Activated CD4-positive, alpha-beta memory T cell treated with anti-CD3 and anti-CD28 coated beads, Interleukin-2, amount 10 ng/mL, durations not matched to agents 7 days and 5 days (primary cell): Measurements from ENCODE around the gene FKBP4. TPM values are rescaled to one million over a fixed set of nuclear protein-coding genes. Genes with fewer than 3 reads are reported as not detected.

Experiments used
- CTCF ChIA-PET: fragments of 350-600 bp; sonication (Branson Sonifier 250); formaldehyde crosslinking; loops from one replicate; lab custom pipeline; 2021; ENCODE audit warnings: antibody characterized with exemption, inconsistent platforms; lab: Charles Lee
- POLR2A ChIA-PET: fragments of 350-600 bp; sonication (Branson Sonifier 250); formaldehyde crosslinking; loops from one replicate; lab custom pipeline; 2021; ENCODE audit warnings: antibody characterized with exemption; lab: Charles Lee
- DNase-seq: peaks from one replicate; pipeline ENCODE4 v3.0.0-alpha.2; 2020
- H3K27ac Mint-ChIP-seq: one replicate; pipeline ENCODE4 v1.8.0; 2021; ENCODE audit warnings: mild to moderate bottlenecking, mixed read lengths
- H3K27me3 Mint-ChIP-seq: one replicate; pipeline ENCODE4 v1.8.0; 2021; ENCODE audit warnings: mixed read lengths
- H3K36me3 Mint-ChIP-seq: one replicate; pipeline ENCODE4 v1.8.0; 2021; ENCODE audit warnings: low read depth, mixed read lengths
- H3K4me1 Mint-ChIP-seq: one replicate; pipeline ENCODE4 v1.8.0; 2021; ENCODE audit warnings: mixed read lengths
- H3K4me3 Mint-ChIP-seq: one replicate; pipeline ENCODE4 v1.8.0; 2021; ENCODE audit warnings: mild to moderate bottlenecking, mixed read lengths
- H3K9me3 Mint-ChIP-seq: one replicate; pipeline ENCODE4 v1.8.0; 2021; ENCODE audit warnings: mixed read lengths
- total RNA-seq, 2 experiments: library from RNA; stranded (reverse); gene quantifications; one replicate each; pipeline ENCODE4 v1.2.3, GENCODE V29; 2021

FKBP4 gene
- total RNA-seq, 2 experiments from 2014 or later = 62.6 to 70.7 TPM

GRCh38 chr12:2792671-2793500 is 1.9 kb upstream of the FKBP4 start:
- Mint-ChIP-seq H3K4me3 (peak overlapping the region; percentile 78), H3K9me3 (no peaks in the 10 kb centered on the region), H3K4me1 (peaks cover 19% of the 10 kb centered on the region), H3K27ac (no peak overlapping the region), H3K27me3 (peaks cover 25% of the 10 kb centered on the region), H3K36me3 (peaks cover 11% of the 10 kb centered on the region)
- DNase-seq = no peak
- ChIA-PET CTCF (interaction anchor here (1.3 kb wide), 1 partner anchor 9 kb away, joined by 5 read pairs; no protein-coding TSS in a partner anchor), POLR2A (interaction anchor here (3.8 kb wide), 1 partner anchor 102 kb away, joined by 35 read pairs; no protein-coding TSS in a partner anchor)

- no peaks in the 10 kb centered on the region for H3K9me3 Mint-ChIP-seq
- ChIA-PET CTCF (interaction anchor here (2.7 kb wide), 1 partner anchor 102 kb away, joined by 13 read pairs; no protein-coding TSS in a partner anchor), POLR2A (interaction anchor here (1.2 to 3.8 kb wide), 2 partner anchors 83 to 102 kb away, joined by 5 to 35 read pairs; partner anchors contain the start of genes FOXM1 and RHNO1)
- H3K4me1 Mint-ChIP-seq = peaks cover 21% of the 10 kb centered on the region
- H3K27me3 Mint-ChIP-seq = peaks cover 20% of the 10 kb centered on the region
- no peak for DNase-seq
- H3K36me3 Mint-ChIP-seq = peaks cover 17% of the 10 kb centered on the region
- H3K27ac Mint-ChIP-seq = no peak overlapping the region
- peak overlapping the region; percentile 78 for H3K4me3 Mint-ChIP-seq
Observed at GRCh38 chr12:2793561-2793960, 1.2 kb upstream of the FKBP4 start.

GRCh38 chr12:2794191-2794735 is 507 bp upstream of the FKBP4 start:
- peaks cover 17% of the 10 kb centered on the region for H3K27me3 Mint-ChIP-seq
- DNase-seq = no peak
- peak overlapping the region; percentile 78 for H3K4me3 Mint-ChIP-seq
- peaks cover 24% of the 10 kb centered on the region for H3K36me3 Mint-ChIP-seq
- H3K4me1 Mint-ChIP-seq = peaks cover 21% of the 10 kb centered on the region
- ChIA-PET POLR2A (interaction anchor here (1.2 to 3.8 kb wide), 4 partner anchors 9 to 103 kb away, joined by 4 to 36 read pairs (median 20); partner anchors contain the start of genes FOXM1, ITFG2 and RHNO1), CTCF (interaction anchor here (1.1 to 3.0 kb wide), 4 partner anchors 9 to 111 kb away, joined by 4 to 22 read pairs (median 12); no protein-coding TSS in a partner anchor)
- no peaks in the 10 kb centered on the region for H3K9me3 Mint-ChIP-seq
- no peak overlapping the region for H3K27ac Mint-ChIP-seq

GRCh38 chr12:2795291-2796186 is 769 bp downstream of the FKBP4 start:
- H3K4me1 Mint-ChIP-seq = peaks cover 21% of the 10 kb centered on the region
- CTCF ChIA-PET = interaction anchor here (0.8 to 3.0 kb wide), 5 partner anchors 11 to 112 kb away, joined by 4 to 22 read pairs (median 11); partner anchors contain the start of gene ITFG2
- H3K36me3 Mint-ChIP-seq = peaks cover 36% of the 10 kb centered on the region
- peak overlapping the region; percentile 77 for H3K27ac Mint-ChIP-seq
- peak; percentile 80 for DNase-seq
- peaks cover 15% of the 10 kb centered on the region for H3K27me3 Mint-ChIP-seq
- POLR2A ChIA-PET = interaction anchor here (0.6 to 3.8 kb wide), 11 partner anchors 9 to 112 kb away, joined by 3 to 36 read pairs (median 5); partner anchors contain the start of genes FOXM1, ITFG2 and RHNO1
- no peaks in the 10 kb centered on the region for H3K9me3 Mint-ChIP-seq
- peak overlapping the region; percentile 90 for H3K4me3 Mint-ChIP-seq

GRCh38 chr12:2796187-2796666 is 1.5 kb downstream of the FKBP4 start:
- DNase-seq = no peak
- Mint-ChIP-seq H3K27ac (peak overlapping the region; percentile 77), H3K4me3 (peak overlapping the region; percentile 90), H3K36me3 (peaks cover 41% of the 10 kb centered on the region), H3K4me1 (peaks cover 21% of the 10 kb centered on the region), H3K27me3 (peaks cover 15% of the 10 kb centered on the region), H3K9me3 (no peaks in the 10 kb centered on the region)
- ChIA-PET CTCF (interaction anchor here (0.8 to 3.0 kb wide), 4 partner anchors 11 to 113 kb away, joined by 4 to 22 read pairs (median 12); partner anchors contain the start of gene ITFG2), POLR2A (interaction anchor here (0.8 to 3.8 kb wide), 9 partner anchors 8 to 113 kb away, joined by 3 to 36 read pairs (median 5); partner anchors contain the start of genes FOXM1, ITFG2 and RHNO1)

GRCh38 chr12:2797721-2798418 is 3.1 kb downstream of the FKBP4 start:
- POLR2A ChIA-PET = interaction anchor here (1.1 to 2.1 kb wide), 2 partner anchors 15 to 115 kb away, joined by 4 to 6 read pairs; partner anchors contain the start of gene ITFG2
- H3K4me3 Mint-ChIP-seq = peak overlapping the region; percentile 90
- no peaks in the 10 kb centered on the region for H3K9me3 Mint-ChIP-seq
- no peak overlapping the region for H3K27ac Mint-ChIP-seq
- peaks cover 21% of the 10 kb centered on the region for H3K4me1 Mint-ChIP-seq
- no peak for DNase-seq
- CTCF ChIA-PET = interaction anchor here (0.8 kb wide), 1 partner anchor 106 kb away, joined by 4 read pairs; no protein-coding TSS in a partner anchor
- H3K27me3 Mint-ChIP-seq = peaks cover 8% of the 10 kb centered on the region
- peaks cover 55% of the 10 kb centered on the region for H3K36me3 Mint-ChIP-seq

- H3K36me3 Mint-ChIP-seq = peaks cover 75% of the 10 kb centered on the region
- POLR2A ChIA-PET = interaction anchor here (1.9 kb wide), 1 partner anchor 109 kb away, joined by 4 read pairs; no protein-coding TSS in a partner anchor
Observed at GRCh38 chr12:2800046-2800570, 5.3 kb downstream of the FKBP4 start.

GRCh38 chr12:2801044-2801783 is 6.4 kb downstream of the FKBP4 start:
- Mint-ChIP-seq H3K4me3 (no peak overlapping the region), H3K27me3 (no peaks in the 10 kb centered on the region), H3K36me3 (peaks cover 77% of the 10 kb centered on the region), H3K9me3 (no peaks in the 10 kb centered on the region), H3K4me1 (peaks cover 16% of the 10 kb centered on the region), H3K27ac (no peak overlapping the region)
- no peak for DNase-seq
- CTCF ChIA-PET = interaction anchor here (1.1 kb wide), 1 partner anchor 12 kb away, joined by 3 read pairs; no protein-coding TSS in a partner anchor
- POLR2A ChIA-PET = interaction anchor here (1.9 kb wide), 1 partner anchor 110 kb away, joined by 4 read pairs; no protein-coding TSS in a partner anchor

More at GRCh38 chr12:2800046-2800570, 5.3 kb downstream of the FKBP4 start:
- DNase-seq = no peak
- CTCF ChIA-PET = interaction anchor here (0.6 to 1.0 kb wide), 2 partner anchors 11 to 16 kb away, joined by 3 to 5 read pairs; no protein-coding TSS in a partner anchor
- no peaks in the 10 kb centered on the region for H3K27me3 Mint-ChIP-seq
- H3K4me1 Mint-ChIP-seq = peaks cover 17% of the 10 kb centered on the region
- H3K9me3 Mint-ChIP-seq = no peaks in the 10 kb centered on the region
- no peak overlapping the region for H3K4me3 Mint-ChIP-seq
- H3K27ac Mint-ChIP-seq = no peak overlapping the region

GRCh38 chr12:2803635-2804392 is 9.0 kb downstream of the FKBP4 start:
- no peaks in the 10 kb centered on the region for H3K27me3 Mint-ChIP-seq
- CTCF ChIA-PET = no interaction called here
- H3K36me3 Mint-ChIP-seq = peaks cover 65% of the 10 kb centered on the region
- no peak overlapping the region for H3K4me3 Mint-ChIP-seq
- no peak for DNase-seq
- no peaks in the 10 kb centered on the region for H3K4me1 Mint-ChIP-seq
- H3K27ac Mint-ChIP-seq = no peak overlapping the region
- no peaks in the 10 kb centered on the region for H3K9me3 Mint-ChIP-seq
- POLR2A ChIA-PET = interaction anchor here (1.1 kb wide), 1 partner anchor 8 kb away, joined by 5 read pairs; no protein-coding TSS in a partner anchor
